HG03064 (cell line): Measurements from ENCODE around the gene ZDHHC5.
A peak's percentile ranks its signal among the peaks of the same experiment; 100 is the strongest.
"Not testable (repeated sequence)": the region's sequence is repeated elsewhere in the genome, so short reads cannot be mapped to it uniquely, and the experiment has no call there.

Source experiments
- ATAC-seq: cut with Tn5 transposase; IDR thresholded peaks from one replicate; pipeline ENCODE4 v1.9.1; 2021; ENCODE audit warnings: low read depth; ENCODE audit not compliant: unreplicated experiment

ZDHHC5 gene

DNA sequence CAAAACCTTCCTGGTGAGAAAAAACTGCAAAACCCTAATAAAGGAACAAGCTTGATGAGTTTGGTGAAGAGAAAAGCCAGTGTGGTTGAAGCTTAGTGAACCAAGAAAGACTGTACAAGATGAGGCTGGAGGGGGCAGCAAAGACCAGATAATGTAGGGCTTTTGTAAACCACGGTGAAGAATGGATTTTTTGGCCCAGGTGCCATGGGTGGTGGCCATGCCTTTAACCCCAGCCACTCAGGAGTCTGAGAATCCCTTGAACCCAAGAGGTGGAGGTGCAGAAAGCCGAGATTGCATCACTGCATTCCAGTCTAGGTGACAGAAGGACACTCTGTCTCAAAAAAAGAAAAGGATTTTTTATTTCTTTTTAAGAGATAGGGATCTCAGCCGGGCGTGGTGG lies 5.0 kb upstream of the ZDHHC5 start:
- no peak for ATAC-seq

DNA sequence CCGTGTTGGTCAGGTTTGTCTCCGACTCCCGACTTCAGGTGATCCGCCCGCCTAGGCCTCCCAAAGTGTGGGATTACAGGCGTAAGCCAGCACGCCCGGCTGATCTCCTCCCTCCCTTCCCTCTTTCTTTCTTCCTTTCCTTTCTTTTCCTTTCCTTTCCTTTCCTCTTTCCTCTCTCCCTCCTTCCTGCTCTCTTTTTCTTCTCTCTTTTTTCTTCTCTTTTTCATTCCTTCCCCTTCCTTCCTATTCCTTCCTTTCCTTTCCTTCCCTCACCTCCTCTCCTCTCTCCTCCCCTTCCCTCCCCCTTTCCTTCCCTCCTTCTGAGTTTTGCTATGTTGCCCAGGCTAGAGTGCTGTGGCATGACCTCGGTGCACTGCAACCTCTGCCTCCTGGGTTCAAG lies 3.9 kb upstream of the ZDHHC5 start:
- ATAC-seq: no peak

DNA sequence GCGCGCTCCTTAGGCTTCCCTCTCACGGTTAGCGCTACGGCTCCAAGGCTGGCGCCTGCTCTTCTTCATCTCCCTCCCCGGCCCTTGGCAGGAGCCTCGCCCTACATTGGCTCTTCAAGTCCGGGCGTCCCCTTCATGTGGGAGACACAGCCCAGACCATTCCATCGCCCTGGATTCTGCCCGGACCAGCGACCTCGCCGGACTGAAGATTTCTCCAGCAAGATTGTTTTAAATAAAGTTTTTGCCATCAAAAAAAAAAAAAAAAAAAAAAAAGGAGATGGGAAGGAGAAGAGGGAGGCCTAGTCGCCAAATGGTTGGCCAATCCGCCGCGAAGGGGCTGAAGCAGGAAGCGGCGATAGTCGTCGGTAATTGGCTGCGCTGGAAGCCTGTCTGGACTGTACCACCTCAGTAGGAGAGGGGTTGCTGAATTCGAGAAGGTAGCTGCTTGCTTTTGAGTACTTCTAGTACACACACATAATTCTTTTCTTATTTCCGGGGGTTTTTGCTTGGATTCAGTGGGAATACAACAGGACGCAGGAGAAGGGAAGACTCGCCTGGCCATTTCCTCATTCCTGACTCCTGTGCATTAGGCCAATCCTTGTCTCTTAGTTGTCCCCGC lies 688 bp upstream of the ZDHHC5 start:
- peak; percentile 60 for ATAC-seq

DNA sequence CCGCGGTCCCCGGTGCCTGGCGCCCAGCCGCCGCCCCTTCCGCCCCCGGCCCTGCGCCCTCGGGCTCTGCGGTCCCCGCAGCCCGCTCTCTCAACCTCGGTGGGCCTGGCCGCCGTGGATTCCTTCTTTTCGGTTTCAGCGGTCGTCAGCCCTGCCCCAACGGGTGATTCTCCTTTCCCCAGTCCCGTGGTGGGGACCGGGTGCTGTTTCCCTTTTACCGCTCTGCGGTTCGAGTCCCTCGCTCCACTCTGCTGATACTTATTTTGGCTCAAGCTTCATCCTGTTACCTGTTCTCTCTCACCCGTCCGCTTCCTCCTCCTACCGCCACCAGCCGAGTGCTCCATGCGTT lies 494 bp downstream of the ZDHHC5 start:
- peak; percentile 23 for ATAC-seq

DNA sequence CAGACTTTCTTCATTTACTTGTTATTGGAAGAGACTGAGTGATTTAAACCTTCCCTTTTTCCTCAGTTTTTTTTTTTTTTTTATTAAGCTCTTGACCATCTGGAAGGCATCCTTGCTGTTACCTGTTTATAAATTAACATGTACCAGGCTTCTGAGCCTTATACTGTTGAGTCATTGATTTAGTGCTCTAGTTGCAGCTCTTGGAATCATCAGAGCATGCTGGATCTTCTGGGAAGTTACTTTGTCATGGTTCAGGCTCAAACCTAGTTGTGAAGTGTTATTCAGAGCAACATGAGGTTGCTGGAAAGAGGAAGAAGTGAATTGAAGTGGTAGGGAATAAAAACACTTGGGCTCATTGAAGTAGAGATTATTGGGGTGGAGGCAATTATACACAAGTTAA lies 6.3 kb downstream of the ZDHHC5 start:
- no peak for ATAC-seq

DNA sequence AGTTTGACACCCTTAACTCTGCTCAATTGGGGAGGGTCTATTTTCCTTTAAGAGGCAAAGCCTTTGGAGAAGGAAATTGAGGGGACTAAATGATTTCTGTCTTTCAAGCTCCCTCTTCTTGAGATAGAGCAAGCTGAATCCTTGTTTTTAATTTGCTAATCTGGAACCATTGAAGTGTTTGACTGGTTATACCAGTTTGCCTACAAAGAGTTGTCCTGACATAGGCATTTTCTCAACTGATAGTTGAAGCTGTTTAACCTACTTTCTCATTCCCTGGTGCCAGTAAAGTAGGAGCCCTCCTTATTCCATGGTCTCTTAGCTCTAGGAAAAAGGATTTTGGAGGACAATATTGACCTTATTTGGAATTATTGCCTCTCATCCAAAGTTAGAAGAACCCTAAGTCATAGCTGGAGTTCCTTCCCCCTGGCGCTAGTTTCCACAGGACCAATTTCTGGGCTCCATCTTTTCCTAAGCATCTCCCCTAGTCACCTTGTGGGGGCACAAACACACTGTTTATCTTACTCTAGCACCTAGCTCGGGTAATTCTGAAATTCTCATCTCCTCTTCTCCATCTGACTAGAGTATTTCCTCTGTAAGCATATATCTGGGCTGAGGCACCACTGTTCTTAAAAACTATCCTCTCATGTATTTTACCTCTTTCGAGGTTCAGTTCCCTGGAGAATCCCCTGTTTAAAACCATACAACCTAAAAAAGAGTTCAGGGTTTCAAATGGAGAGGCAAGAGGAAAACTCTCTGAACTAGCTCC lies 7.4 kb downstream of the ZDHHC5 start:
- ATAC-seq: no peak

DNA sequence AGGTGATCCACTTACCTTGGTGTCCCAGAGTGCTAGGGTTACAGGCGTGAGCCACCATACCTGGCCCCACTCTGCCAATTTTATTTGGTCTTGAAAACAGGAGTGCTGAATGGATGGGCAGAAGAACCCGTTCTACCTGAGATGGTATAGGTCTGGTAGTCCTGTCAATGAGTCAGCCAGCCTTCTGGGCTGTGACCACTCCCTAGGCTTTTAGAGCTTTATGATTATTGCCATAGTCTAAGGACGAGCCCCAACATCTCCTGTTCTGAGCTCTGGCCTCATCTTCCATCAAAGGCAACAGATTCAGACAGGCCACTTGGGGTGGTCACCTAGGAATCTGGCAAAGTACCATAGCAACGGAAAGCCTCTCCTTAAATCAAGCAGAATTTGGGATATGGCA lies 11.5 kb downstream of the ZDHHC5 start:
- no peak for ATAC-seq

DNA sequence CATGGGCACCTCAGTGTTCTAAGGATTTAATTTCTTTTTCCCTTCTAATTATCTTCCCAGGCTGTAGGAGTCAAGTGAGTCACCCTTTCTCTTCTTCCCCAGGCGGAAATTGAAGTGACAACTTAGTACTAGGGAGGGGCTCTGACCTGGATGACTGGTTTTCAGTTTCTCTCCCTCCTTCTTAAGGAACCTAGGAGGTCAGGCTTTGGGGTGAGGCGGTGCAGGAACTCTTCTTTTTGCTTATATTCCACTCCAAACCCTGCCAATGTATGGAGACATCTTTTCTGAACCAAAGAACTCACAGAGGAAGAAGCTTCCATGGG lies 12.6 kb downstream of the ZDHHC5 start:
- no peak for ATAC-seq

DNA sequence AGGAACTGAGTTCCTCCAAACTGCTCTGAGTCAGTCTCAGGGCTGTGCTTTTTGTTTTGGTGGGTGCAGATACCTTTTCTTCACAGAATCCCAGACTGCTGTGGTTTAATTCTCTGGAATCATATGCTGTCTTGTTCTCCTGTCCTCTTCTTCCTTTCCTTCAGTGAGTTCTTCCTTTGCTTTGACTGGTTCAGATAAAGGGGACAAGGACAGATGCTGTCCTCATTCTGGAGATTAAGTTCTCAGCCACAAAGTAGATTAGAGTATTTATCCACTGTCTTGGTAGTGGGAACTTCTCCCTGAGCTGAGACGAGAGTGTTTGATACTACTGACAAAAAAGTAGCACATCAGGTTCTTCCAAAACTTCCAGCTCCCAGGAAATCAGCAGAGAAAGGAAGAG lies 13.3 kb downstream of the ZDHHC5 start:
- ATAC-seq: no peak

DNA sequence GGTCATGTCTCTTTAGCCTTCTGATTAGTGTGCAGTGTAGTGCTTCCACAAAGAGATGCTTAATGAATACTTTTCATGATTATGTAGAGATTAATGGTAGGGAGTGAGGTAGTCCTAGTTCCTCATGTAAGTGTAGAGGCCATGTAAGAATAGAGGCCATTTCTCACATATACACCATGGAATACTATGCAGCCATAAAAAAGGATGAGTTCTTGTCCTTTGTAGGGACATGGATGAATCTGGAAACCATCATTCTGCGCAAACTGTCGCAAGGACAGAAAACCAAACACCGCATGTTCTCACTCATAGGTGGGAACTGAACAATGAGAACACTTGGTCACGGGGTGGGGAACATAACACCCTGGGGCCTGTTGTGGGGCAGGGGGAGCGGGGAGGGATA lies 22.6 kb downstream of the ZDHHC5 start:
- not testable (repeated sequence) for ATAC-seq

DNA sequence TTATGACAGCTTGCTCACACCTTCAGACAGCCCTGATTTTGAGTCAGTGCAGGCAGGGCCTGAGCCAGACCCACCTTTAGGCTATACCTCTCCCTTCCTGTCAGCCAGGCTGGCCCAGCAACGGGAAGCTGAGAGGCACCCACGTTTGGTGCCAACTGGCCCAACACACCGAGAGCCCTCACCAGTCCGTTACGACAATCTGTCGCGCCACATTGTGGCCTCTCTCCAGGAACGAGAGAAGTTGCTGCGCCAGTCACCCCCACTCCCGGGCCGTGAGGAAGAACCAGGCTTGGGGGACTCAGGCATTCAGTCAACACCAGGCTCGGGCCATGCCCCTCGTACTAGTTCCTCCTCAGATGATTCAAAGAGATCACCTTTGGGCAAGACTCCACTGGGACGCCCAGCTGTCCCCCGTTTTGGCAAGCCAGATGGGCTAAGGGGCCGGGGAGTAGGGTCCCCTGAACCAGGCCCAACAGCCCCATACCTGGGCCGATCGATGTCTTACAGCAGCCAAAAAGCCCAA lies 31.0 kb downstream of the ZDHHC5 start:
- ATAC-seq: no peak

DNA sequence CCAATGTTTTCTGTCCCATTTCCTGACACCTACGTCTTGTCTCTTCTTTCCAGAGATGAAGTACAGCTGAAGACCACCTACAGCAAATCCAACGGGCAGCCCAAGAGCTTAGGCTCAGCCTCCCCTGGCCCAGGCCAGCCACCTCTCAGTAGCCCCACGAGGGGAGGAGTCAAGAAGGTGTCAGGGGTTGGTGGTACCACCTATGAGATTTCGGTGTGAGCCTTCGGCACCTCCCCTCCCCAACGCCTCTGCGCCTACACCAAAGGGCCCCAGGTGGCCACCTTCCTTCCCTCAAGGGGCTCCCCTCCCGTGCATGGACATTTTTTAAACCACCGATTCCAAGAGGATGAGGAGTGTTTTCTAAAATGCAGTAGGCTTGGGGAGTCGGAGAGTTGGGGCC lies 31.9 kb downstream of the ZDHHC5 start:
- no peak for ATAC-seq

DNA sequence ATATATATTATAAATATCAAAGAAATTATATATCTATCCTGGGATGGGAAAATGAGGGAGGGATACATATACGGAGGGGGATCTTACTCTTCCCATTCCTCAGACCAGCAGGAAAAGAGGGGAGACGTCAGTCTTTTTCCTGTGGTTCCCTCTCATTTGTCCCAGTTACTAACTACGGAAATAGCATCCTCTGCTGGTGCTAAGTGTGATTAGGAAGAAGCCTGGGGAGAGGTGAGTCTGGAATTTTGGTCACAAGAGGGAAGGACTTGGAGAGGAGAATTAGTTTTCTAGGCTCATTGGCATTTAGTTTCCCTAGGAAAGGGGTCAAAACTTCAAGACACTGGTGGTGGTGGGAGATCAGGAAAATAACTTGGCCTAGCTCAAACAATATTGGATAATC lies 32.5 kb downstream of the ZDHHC5 start:
- no peak for ATAC-seq

DNA sequence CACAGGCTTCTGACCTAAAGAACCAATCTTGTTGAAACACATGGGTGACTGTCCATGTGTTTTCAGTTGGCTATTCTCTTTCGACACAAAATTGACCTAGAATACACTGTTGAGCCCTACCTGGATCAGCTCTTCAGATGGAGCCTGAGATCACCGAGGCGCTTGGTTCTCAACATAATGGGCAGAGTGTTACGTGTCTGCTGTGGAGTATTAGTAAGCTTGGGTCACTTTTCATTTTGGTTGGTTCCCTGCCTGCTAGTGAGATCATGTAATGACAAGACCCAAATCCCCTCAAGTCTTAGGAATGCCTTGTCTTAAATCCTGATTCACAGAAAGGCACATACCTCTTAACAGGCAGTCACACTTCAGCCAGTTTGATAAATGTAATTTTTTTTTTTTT lies 35.4 kb downstream of the ZDHHC5 start:
- no peak for ATAC-seq

DNA sequence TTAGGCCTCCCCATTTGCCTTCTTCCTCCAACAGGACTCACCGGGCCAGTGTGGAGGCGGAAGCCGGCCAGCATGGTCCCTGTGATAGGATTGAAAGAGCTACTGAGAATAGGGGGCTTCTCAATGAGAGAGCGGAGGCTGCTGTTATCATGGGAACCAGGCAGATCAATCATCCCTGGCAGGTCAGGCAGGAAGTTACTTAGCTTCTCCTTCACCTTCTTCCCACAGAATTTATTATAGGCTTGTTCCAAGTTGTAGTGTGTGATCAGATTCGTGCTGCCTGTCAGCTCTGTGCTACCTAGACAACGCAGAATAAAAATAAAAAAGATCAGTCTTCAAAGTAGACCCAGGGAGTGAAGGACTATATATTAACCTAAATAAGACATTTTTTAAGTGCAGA lies 37.0 kb downstream of the ZDHHC5 start:
- ATAC-seq: no peak

DNA sequence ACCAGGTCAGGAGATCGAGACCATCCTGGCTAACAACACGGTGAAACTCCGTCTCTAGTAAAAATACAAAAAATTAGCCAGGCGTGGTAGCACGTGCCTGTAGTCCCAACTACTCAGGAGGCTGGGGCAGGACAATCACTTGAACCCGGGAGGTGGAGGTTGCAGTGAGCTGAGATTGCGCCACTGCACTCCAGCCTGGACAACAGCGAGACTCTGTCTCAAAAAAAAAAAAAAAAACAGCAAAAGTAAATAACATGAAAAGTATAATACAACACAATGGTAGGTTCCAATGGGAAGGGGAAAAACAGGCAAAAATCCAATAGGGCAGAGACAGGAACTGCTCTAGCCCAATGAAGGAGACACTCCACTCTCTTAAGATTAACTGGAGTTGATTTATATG lies 37.5 kb downstream of the ZDHHC5 start:
- ATAC-seq: not testable (repeated sequence)

DNA sequence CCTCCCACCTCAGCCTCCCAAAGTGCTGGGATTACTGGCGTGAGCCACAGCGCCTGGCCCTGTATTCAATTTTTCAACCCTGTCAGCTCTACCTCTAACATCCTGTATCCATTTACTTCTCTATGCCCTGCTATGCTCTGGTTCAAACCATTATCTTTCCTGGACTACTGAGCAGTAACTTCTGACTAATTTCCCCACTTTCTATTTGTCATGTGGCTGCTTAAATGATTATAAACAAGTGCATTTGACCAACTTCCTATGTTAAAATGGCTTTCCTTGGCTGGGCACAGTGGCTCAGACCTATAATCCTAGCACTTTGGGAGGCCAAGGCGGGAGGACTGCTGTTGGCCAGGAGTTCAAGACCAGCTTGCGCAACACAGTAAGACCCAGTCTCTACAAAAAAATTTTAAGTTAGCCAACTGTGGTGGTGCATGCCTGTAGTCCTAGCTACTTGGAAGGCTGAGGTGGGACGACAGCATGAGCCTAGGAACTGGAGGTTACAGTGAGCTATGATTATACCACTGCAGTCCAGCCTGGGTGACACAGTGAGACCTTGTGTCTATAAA lies 42.0 kb downstream of the ZDHHC5 start:
- no peak for ATAC-seq

DNA sequence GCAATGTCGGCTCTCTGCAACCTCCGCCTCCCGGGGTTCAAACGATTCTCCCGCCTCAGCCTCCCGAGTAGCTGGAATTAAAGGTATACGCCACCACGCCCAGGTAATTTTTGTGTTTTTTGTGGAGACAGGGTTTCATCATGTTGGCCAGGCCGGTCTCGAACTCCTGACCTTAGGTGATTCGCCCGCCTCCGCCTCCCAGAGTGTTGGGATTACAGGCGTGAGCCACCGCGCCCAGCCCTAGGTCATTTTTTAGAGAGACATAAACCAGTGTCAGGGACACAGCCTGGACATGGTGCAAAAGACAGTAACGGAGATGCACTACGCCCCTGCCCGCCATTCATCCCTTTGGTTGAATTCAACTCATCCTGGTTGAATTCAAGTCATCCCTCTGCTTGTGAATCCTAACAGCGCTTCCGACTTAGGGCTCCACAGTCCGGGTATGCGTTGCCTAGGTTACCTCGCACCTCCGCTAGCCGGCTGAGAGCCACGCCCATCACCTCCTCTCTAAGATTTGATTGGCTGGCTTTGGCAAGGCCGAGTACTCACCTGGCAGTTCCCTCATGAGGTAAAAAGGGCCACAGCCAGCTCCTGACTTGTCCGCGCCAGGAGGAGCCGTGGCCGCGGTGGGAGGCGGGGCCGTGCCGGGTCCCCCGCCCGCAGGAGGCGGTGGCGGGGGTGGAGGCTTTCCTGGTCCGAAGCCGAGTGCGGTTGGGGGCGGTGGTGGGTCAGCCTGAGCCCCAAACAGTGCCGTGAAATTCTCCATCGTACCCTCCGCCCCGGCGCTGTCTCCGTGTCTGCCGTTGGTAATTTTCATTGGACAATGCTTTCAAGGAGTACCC lies 43.7 kb downstream of the ZDHHC5 start, which contains the start of gene MED19:
TSS of gene MED19 (minus strand) at position 802 of the 842 bp plus-strand sequence. CDS start at position 766, 36 bp downstream.
- ATAC-seq: peak; percentile 41

DNA sequence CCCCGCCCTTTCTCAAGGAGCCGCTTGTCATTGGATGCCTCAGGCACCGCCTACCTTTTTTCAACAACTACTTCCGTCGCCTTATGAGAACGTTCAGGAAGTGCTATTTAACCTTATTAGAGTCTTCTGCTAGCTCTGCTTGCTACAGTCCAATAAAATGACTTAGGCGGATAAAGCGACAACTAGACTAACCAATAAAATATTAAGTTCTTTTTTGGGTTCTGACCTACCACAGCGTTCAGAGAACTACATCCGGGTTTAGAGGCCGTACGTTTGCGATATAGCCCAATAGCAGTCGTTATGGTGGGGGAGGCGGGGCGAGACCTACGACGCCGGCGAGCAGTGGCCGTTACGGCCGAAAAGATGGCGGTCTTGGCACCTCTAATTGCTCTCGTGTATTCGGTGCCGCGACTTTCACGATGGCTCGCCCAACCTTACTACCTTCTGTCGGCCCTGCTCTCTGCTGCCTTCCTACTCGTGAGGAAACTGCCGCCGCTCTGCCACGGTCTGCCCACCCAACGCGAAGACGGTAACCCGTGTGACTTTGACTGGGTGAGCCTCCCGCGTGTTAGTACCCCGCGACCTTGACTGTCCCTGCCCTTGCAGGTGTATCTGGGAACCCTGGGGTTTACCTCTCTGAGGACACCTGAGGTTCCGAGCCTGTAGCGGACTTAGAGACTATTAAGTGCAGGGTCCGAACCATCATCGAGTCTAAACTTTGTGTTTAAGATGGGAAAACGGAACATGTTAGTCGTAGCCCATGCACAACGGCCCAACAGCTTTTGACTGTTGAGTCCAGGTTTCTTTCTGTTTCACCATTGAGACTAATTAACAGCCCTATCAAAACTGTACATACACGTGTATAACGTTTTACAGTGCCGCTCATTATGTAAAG lies 44.6 kb downstream of the ZDHHC5 start, which contains the start of gene TMX2:
TSS of gene TMX2 (plus strand) at position 338 of the 895 bp plus-strand sequence. CDS start at position 364, 26 bp downstream.
- peak; percentile 95 for ATAC-seq

DNA sequence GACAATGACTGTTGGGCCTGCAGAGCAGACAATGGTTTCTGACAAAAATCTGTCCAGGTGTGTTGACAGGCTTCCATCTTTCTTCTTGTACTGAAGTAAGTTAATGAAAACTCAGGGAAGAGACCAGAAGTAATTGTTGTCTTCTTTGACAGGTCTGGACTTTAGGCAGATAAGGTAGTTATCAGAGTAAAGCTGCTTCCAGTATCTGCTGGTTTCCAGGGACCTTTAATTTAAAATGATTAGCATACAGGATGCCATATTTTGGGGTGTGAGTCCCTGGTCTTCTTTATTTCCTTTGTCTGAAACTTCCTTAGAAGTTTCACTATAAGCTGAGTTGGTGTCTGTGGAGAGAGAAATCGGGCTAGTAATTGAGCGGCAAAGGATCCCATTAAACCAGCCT lies 45.9 kb downstream of the ZDHHC5 start:
- no peak for ATAC-seq
